HCT116 (cell line): Measurements from ENCODE around the gene HCRT. TPM values are rescaled to one million over a fixed set of nuclear protein-coding genes. Genes with fewer than 3 reads are reported as not detected.

Experiments
- ATAC-seq: fragments of 200-7000 bp; cut with Tn5 transposase; 2 replicates; pipeline ENCODE4 v1.9.1; 2020; ENCODE audit warnings: mild to moderate bottlenecking, moderate library complexity
- BruUV-seq: library from RNA; stranded (reverse); fragments of 400-500 nt; replicated peaks from 2 replicates; lab custom pipeline; 2021; lab: Mats Ljungman, UMichigan
- CTCF ChIA-PET: fragments of 300-600 bp; sonication (Branson Sonifier 250); formaldehyde crosslinking; loops from one replicate; lab custom pipeline; 2021; ENCODE audit warnings: antibody characterized with exemption; lab: Charles Lee
- POLR2A ChIA-PET: fragments of 300-600, 350-600 bp; sonication (Branson Sonifier 250); formaldehyde crosslinking; loops from one replicate; lab custom pipeline; 2021; ENCODE audit warnings: antibody characterized with exemption; lab: Charles Lee
- RAD21 ChIA-PET, 2 experiments: fragments of 300-600 bp; sonication (Branson Sonifier 250); formaldehyde crosslinking; loops; one replicate each; lab custom pipeline; 2023; ENCODE audit warnings: low total read pairs in 2 of 2; ENCODE audit not compliant: uncharacterized antibody in 2 of 2, unreplicated experiment in 2 of 2, low non-redundant PET in 1 of 2; lab: Charles Lee
- DNase-seq: peaks from one replicate; pipeline ENCODE4 v3.0.0-alpha.2; 2010; ENCODE audit warnings: low read depth, low spot score
- H2AFZ ChIP-seq: fragments of 200-600 bp; shearing (Covaris generic), sonication (generic); 2 replicates; pipeline ENCODE4 v1.6.1; 2017; ENCODE audit warnings: low read depth, mixed run types, mixed read lengths, antibody characterized with exemption, low read length; ENCODE audit not compliant: poor library complexity, severe bottlenecking
- H3K27ac ChIP-seq: 2 replicates; pipeline ENCODE4 v1.5.1; 2012; ENCODE audit warnings: low read depth, low read length
- H3K27me3 ChIP-seq: fragments of 200-600 bp; sonication (generic); 2 replicates; pipeline ENCODE4 v1.6.1; 2016; ENCODE audit warnings: mixed run types, low read length, mixed read lengths; ENCODE audit not compliant: insufficient read depth
- H3K36me3 ChIP-seq, 2 experiments: fragments of 200-500 bp in 1 of 2; fragments of 200-600 bp in 1 of 2; sonication (Bioruptor generic) in 1 of 2; sonication (generic) in 1 of 2; 2 replicates each; pipeline versions ENCODE4 v1.5.1 to v1.6.1; 2014 to 2016; ENCODE audit warnings: low read length in 2 of 2, inconsistent platforms in 1 of 2, mixed read lengths in 1 of 2, mixed run types in 1 of 2; ENCODE audit not compliant: insufficient read depth in 2 of 2, control insufficient read depth in 1 of 2
- H3K4me1 ChIP-seq, 2 experiments: fragments of 200-600 bp in 1 of 2; sonication (generic) in 1 of 2; 2 replicates each; pipeline versions ENCODE4 v1.5.1 to v1.6.1; 2012 to 2017; ENCODE audit warnings: low read length in 2 of 2, inconsistent platforms in 1 of 2, mild to moderate bottlenecking in 1 of 2, mixed read lengths in 1 of 2, mixed run types in 1 of 2, moderate library complexity in 1 of 2; ENCODE audit not compliant: insufficient read depth in 2 of 2, control insufficient read depth in 1 of 2
- H3K4me2 ChIP-seq: fragments of 200-600 bp; sonication (generic); 2 replicates; pipeline ENCODE4 v1.6.1; 2017; ENCODE audit warnings: mixed run types, low read length, mixed read lengths
- H3K4me3 ChIP-seq, 2 experiments: fragments of 200-600 bp in 1 of 2; sonication (generic) in 1 of 2; replicated peaks in 1 of 2; 2 replicates each; pipeline ENCODE4 v1.5.1; 2011 to 2016; ENCODE audit warnings: low read length in 2 of 2, control low read depth in 1 of 2, low read depth in 1 of 2, mild to moderate bottlenecking in 1 of 2, mixed read lengths in 1 of 2, mixed run types in 1 of 2
- H3K79me2 ChIP-seq: fragments of 200-600 bp; sonication (generic); 2 replicates; pipeline ENCODE4 v1.6.1; 2017; ENCODE audit warnings: mild to moderate bottlenecking, mixed run types, low read length, moderate library complexity, mixed read lengths; ENCODE audit not compliant: insufficient read depth
- H3K9ac ChIP-seq: fragments of 200-600 bp; sonication (generic); 2 replicates; pipeline ENCODE4 v1.6.1; 2016; ENCODE audit warnings: low read length, mixed read lengths
- H3K9me2 ChIP-seq: fragments of 200-600 bp; sonication (generic), shearing (Covaris generic); 2 replicates; pipeline ENCODE4 v1.6.1; 2017; ENCODE audit warnings: mixed run types, mild to moderate bottlenecking, moderate library complexity; ENCODE audit not compliant: insufficient read depth
- H3K9me3 ChIP-seq, 2 experiments: fragments of 200-500 bp in 1 of 2; fragments of 200-600 bp in 1 of 2; sonication (Bioruptor generic) in 1 of 2; sonication (generic) in 1 of 2; 2 replicates each; pipeline ENCODE4 v1.6.1; 2014 to 2017; ENCODE audit warnings: low read length in 2 of 2, mixed read lengths in 2 of 2, inconsistent platforms in 1 of 2, low read depth in 1 of 2, mild to moderate bottlenecking in 1 of 2, mixed run types in 1 of 2, moderate library complexity in 1 of 2; ENCODE audit not compliant: control insufficient read depth in 1 of 2, insufficient read depth in 1 of 2
- H4K20me1 ChIP-seq: fragments of 200-600 bp; sonication (generic), shearing (Covaris generic); 2 replicates; pipeline ENCODE4 v1.6.1; 2017; ENCODE audit warnings: mixed run types, mild to moderate bottlenecking, moderate library complexity; ENCODE audit not compliant: insufficient read depth
- ATF3 ChIP-seq: IDR thresholded peaks from 2 replicates; pipeline ENCODE4 v1.6.1; 2012
- CBX3 ChIP-seq: IDR thresholded peaks from 2 replicates; pipeline ENCODE4 v1.6.1; 2012; ENCODE audit warnings: low read depth
- CEBPB ChIP-seq: IDR thresholded peaks from 2 replicates; pipeline ENCODE4 v1.6.1; 2012; ENCODE audit warnings: low read depth
- ELF1 ChIP-seq: IDR thresholded peaks from 2 replicates; pipeline ENCODE4 v1.6.1; 2012; ENCODE audit warnings: low read depth, borderline replicate concordance
- EZH2phosphoT487 ChIP-seq: fragments of 200-600 bp; IDR thresholded peaks from 2 replicates; pipeline ENCODE4 v1.6.1; 2018; ENCODE audit warnings: antibody characterized with exemption, borderline replicate concordance
- FOSL1 ChIP-seq: IDR thresholded peaks from 2 replicates; pipeline ENCODE4 v1.6.1; 2012; ENCODE audit warnings: low read depth
- POLR2A ChIP-seq: IDR thresholded peaks from 2 replicates; pipeline ENCODE4 v1.7.0; 2011; ENCODE audit warnings: borderline replicate concordance; ENCODE audit not compliant: insufficient read depth, insufficient read length; ENCODE audit errors: extremely low read depth
- SIN3A ChIP-seq: IDR thresholded peaks from 2 replicates; pipeline ENCODE4 v1.6.1; 2012; ENCODE audit warnings: low read depth
- SP1 ChIP-seq: IDR thresholded peaks from 2 replicates; pipeline ENCODE4 v1.6.1; 2012; ENCODE audit warnings: low read depth
- TCF7L2 ChIP-seq: IDR thresholded peaks from 2 replicates; pipeline ENCODE4 v1.7.0; 2011; ENCODE audit warnings: borderline replicate concordance, inconsistent platforms; ENCODE audit not compliant: insufficient read depth, insufficient read length; ENCODE audit errors: extremely low read depth
- YY1 ChIP-seq: IDR thresholded peaks from 2 replicates; pipeline ENCODE4 v1.6.1; 2011; ENCODE audit warnings: low read length, low read depth, moderate library complexity, mild to moderate bottlenecking; ENCODE audit not compliant: insufficient replicate concordance; ENCODE audit errors: extremely low read depth
- ZFX ChIP-seq: fragments of 450-650 bp; IDR thresholded peaks from 2 replicates; pipeline ENCODE4 v1.6.1; 2017
- ZNF274 ChIP-seq: fragments of 200-500 bp; sonication (Bioruptor generic); IDR thresholded peaks from 2 replicates; pipeline ENCODE4 v1.6.1; 2014; ENCODE audit warnings: mild to moderate bottlenecking, low read depth, low read length, inconsistent platforms
- intact Hi-C: fragments of 100-400 bp; cut with micrococcal nuclease; formaldehyde crosslinking; loops from 2 replicates; pipeline ENCODE4 v1.10.0; 2022
- total RNA-seq: library from RNA; stranded (reverse); gene quantifications from one replicate; pipeline ENCODE4 v1.2.1, GENCODE V29; 2021; ENCODE audit not compliant: unreplicated experiment
- TF ChIP-seq, protein P1 (sequence below), 3 experiments: fragments of 200-600 bp in 1 of 3; sonication (generic) in 1 of 3; IDR thresholded peaks in 2 of 3; conservative IDR thresholded peaks in 1 of 3; 2 replicates each; pipeline ENCODE4 v1.5.1; 2012 to 2017; ENCODE audit warnings: low read depth in 2 of 3, low read length in 2 of 3, antibody characterized with exemption in 1 of 3, borderline replicate concordance in 1 of 3, control low read depth in 1 of 3, mild to moderate bottlenecking in 1 of 3, mixed read lengths in 1 of 3, mixed run types in 1 of 3, moderate library complexity in 1 of 3; ENCODE audit not compliant: insufficient read depth in 1 of 3
- TF ChIP-seq, protein P2 (sequence below): IDR thresholded peaks from 2 replicates; pipeline ENCODE4 v1.6.1; 2012; ENCODE audit warnings: low read depth

Gene HCRT
- total RNA-seq, 1 experiment from 2014 or later = not detected

DNA sequence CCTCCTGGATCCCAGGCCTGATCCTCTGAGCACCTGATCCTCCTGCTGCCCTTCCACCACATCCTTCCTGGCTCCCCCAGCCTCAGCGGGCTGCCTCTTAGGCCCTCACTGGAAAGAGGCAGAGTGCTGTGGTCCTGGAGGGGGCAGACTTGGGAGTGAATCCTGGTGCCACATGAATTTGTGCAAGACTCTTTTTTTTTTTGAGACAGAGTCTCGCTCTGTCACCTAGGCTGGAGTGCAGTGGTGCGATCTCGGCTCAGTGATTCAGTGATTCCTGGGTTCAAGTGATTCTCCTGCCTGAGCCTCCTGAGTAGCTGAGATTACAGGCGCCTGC is 6.0 kb upstream of the HCRT start:
- Histone ChIP-seq H2AFZ (no peak overlapping the region), H3K9ac (no peak overlapping the region), H3K27ac (no peak overlapping the region), H3K4me2 (no peak overlapping the region), H3K9me3 (no peaks in the 10 kb centered on the region), H4K20me1 (no peaks in the 10 kb centered on the region), H3K9me2 (no peaks in the 10 kb centered on the region), H3K27me3 (no peaks in the 10 kb centered on the region), H3K36me3 (no peaks in the 10 kb centered on the region), H3K4me1 (peaks cover 8 to 15% of the 10 kb centered on the region in 2 experiments; a peak in 3 of 4 replicates), H3K4me3 (no peak overlapping the region), H3K79me2 (no peaks in the 10 kb centered on the region)
- no peak for DNase-seq
- no peak for ATAC-seq
- intact Hi-C loops = no loop called here
- ChIA-PET CTCF (no interaction called here), RAD21 (no interaction called here), POLR2A (no interaction called here)
- no peak for TF ChIP-seq YY1
- no peak for TF ChIP-seq TCF7L2
- no peak for TF ChIP-seq SP1
- TF ChIP-seq POLR2A = no peak
- no peak for TF ChIP-seq CBX3
- no peak for TF ChIP-seq ZFX
- no peak for TF ChIP-seq ELF1
- no peak for TF ChIP-seq CEBPB
- no TSS peak for BruUV-seq

- ChIA-PET RAD21 (no interaction called here), POLR2A (no interaction called here), CTCF (no interaction called here)
- H3K9ac ChIP-seq = no peak overlapping the region
- DNase-seq (no peak), ATAC-seq (no peak)
- peaks cover 8 to 15% of the 10 kb centered on the region in 2 experiments; a peak in 3 of 4 replicates for H3K4me1 ChIP-seq
- no TSS peak for BruUV-seq
- H3K4me3 ChIP-seq = no peak overlapping the region
- intact Hi-C loops = no loop called here
- H3K9me2 ChIP-seq = no peaks in the 10 kb centered on the region
- no peak overlapping the region for H3K4me2 ChIP-seq
- H3K9me3 ChIP-seq = no peaks in the 10 kb centered on the region
- H3K27ac ChIP-seq = no peak overlapping the region
- H2AFZ ChIP-seq = no peak overlapping the region
- no peaks in the 10 kb centered on the region for H4K20me1 ChIP-seq
- no peaks in the 10 kb centered on the region for H3K36me3 ChIP-seq
- H3K27me3 ChIP-seq = no peaks in the 10 kb centered on the region
- H3K79me2 ChIP-seq = no peaks in the 10 kb centered on the region
- TF ChIP-seq, protein P1, sequence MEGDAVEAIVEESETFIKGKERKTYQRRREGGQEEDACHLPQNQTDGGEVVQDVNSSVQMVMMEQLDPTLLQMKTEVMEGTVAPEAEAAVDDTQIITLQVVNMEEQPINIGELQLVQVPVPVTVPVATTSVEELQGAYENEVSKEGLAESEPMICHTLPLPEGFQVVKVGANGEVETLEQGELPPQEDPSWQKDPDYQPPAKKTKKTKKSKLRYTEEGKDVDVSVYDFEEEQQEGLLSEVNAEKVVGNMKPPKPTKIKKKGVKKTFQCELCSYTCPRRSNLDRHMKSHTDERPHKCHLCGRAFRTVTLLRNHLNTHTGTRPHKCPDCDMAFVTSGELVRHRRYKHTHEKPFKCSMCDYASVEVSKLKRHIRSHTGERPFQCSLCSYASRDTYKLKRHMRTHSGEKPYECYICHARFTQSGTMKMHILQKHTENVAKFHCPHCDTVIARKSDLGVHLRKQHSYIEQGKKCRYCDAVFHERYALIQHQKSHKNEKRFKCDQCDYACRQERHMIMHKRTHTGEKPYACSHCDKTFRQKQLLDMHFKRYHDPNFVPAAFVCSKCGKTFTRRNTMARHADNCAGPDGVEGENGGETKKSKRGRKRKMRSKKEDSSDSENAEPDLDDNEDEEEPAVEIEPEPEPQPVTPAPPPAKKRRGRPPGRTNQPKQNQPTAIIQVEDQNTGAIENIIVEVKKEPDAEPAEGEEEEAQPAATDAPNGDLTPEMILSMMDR (IDR thresholded peaks at IDR 0.05 in 2 of 3, conservative IDR thresholded peaks at IDR 0.05 in 1 of 3; ENCODE audit: borderline replicate concordance in 1 of 3, insufficient read depth in 1 of 3, low read depth in 2 of 3, low read length in 2 of 3) = no peak
- TF ChIP-seq CEBPB (no peak), SIN3A (no peak), POLR2A (no peak), FOSL1 (no peak), EZH2phosphoT487 (no peak), ZNF274 (no peak), ATF3 (no peak)
- TF ChIP-seq, protein P2, sequence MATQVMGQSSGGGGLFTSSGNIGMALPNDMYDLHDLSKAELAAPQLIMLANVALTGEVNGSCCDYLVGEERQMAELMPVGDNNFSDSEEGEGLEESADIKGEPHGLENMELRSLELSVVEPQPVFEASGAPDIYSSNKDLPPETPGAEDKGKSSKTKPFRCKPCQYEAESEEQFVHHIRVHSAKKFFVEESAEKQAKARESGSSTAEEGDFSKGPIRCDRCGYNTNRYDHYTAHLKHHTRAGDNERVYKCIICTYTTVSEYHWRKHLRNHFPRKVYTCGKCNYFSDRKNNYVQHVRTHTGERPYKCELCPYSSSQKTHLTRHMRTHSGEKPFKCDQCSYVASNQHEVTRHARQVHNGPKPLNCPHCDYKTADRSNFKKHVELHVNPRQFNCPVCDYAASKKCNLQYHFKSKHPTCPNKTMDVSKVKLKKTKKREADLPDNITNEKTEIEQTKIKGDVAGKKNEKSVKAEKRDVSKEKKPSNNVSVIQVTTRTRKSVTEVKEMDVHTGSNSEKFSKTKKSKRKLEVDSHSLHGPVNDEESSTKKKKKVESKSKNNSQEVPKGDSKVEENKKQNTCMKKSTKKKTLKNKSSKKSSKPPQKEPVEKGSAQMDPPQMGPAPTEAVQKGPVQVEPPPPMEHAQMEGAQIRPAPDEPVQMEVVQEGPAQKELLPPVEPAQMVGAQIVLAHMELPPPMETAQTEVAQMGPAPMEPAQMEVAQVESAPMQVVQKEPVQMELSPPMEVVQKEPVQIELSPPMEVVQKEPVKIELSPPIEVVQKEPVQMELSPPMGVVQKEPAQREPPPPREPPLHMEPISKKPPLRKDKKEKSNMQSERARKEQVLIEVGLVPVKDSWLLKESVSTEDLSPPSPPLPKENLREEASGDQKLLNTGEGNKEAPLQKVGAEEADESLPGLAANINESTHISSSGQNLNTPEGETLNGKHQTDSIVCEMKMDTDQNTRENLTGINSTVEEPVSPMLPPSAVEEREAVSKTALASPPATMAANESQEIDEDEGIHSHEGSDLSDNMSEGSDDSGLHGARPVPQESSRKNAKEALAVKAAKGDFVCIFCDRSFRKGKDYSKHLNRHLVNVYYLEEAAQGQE = no peak
Observed at GRCh38 chr17:42190491-42191274, 5.4 kb upstream of the HCRT start.
